Activated CD4-positive, alpha-beta T cell treated with anti-CD3 and anti-CD28 coated beads, Interleukin-2, amount 50 U/mL, for 24 hours (primary cell): ENCODE results near the gene FAM241A.
"Not testable (repeated sequence)": the region's sequence is repeated elsewhere in the genome, so short reads cannot be mapped to it uniquely, and the experiment has no call there.

ENCODE experiments used
- DNase-seq, 2 donors: peaks; one replicate each; pipeline ENCODE4 v3.0.0-alpha.2; 2020; ENCODE audit warnings: low read depth in 1 of 2, low spot score in 1 of 2

Gene FAM241A

GRCh38 chr4:112145326-112145789, at the start of gene FAM241A:
TSS of gene FAM241A (plus strand) at chr4:112145454. CDS start at chr4:112145581, 127 bp downstream.
- DNase-seq, result peak; percentile 88 to 89

- no peak for DNase-seq
Observed at GRCh38 chr4:112098841-112099530, 46.3 kb upstream of the FAM241A start.

- no peak for DNase-seq
Observed at GRCh38 chr4:112099701-112100297, 45.5 kb upstream of the FAM241A start.

GRCh38 chr4:112102875-112103370, 42.3 kb upstream of the FAM241A start:
- DNase-seq, result no peak

GRCh38 chr4:112105201-112105969, 39.9 kb upstream of the FAM241A start:
- DNase-seq, result no peak

GRCh38 chr4:112109360-112110058, 35.7 kb upstream of the FAM241A start:
- DNase-seq, result no peak

- no peak for DNase-seq
Observed at GRCh38 chr4:112110059-112110425, 35.2 kb upstream of the FAM241A start.

- no peak for DNase-seq
Observed at GRCh38 chr4:112111306-112111705, 33.9 kb upstream of the FAM241A start.

GRCh38 chr4:112112095-112112494, 33.2 kb upstream of the FAM241A start:
- DNase-seq, result not testable (repeated sequence)

- no peak for DNase-seq
Observed at GRCh38 chr4:112112590-112113170, 32.6 kb upstream of the FAM241A start.

- no peak for DNase-seq
Observed at GRCh38 chr4:112113864-112114263, 31.4 kb upstream of the FAM241A start.

GRCh38 chr4:112114452-112114851, 30.8 kb upstream of the FAM241A start:
- DNase-seq, result no peak

GRCh38 chr4:112118742-112119352, 26.4 kb upstream of the FAM241A start:
- no peak for DNase-seq

GRCh38 chr4:112119353-112119783, 25.9 kb upstream of the FAM241A start:
- peak; percentile 8 to 11 for DNase-seq

GRCh38 chr4:112120021-112120420, 25.2 kb upstream of the FAM241A start:
- no peak for DNase-seq

- no peak for DNase-seq
Observed at GRCh38 chr4:112125416-112125815, 19.8 kb upstream of the FAM241A start.

- DNase-seq, result no peak
Observed at GRCh38 chr4:112127048-112127637, 18.1 kb upstream of the FAM241A start.

- DNase-seq, result no peak
Observed at GRCh38 chr4:112127803-112128202, 17.5 kb upstream of the FAM241A start.

GRCh38 chr4:112128452-112128851, 16.8 kb upstream of the FAM241A start:
- DNase-seq, result no peak

- no peak for DNase-seq
Observed at GRCh38 chr4:112130906-112131305, 14.3 kb upstream of the FAM241A start.
